B cell (primary cell): ENCODE results near the gene BORA. TPM values are rescaled to one million over a fixed set of nuclear protein-coding genes. Genes with fewer than 3 reads are reported as not detected.

Source experiments
- ATAC-seq: fragments of 200-7000 bp; cut with Tn5 transposase; one replicate; pipeline ENCODE4 v1.10.0; 2021; ENCODE audit warnings: low read depth, mild to moderate bottlenecking, moderate number of reproducible peaks, moderate library complexity
- CTCF ChIA-PET: fragments of 350-600 bp; sonication (Branson Sonifier 250); formaldehyde crosslinking; loops from one replicate; lab custom pipeline; 2021; ENCODE audit warnings: antibody characterized with exemption, inconsistent platforms; lab: Charles Lee
- POLR2A ChIA-PET: fragments of 350-600 bp; sonication (Branson Sonifier 250); formaldehyde crosslinking; loops from one replicate; lab custom pipeline; 2021; ENCODE audit warnings: antibody characterized with exemption; lab: Charles Lee
- DNase-seq: peaks from one replicate; pipeline ENCODE4 v3.0.0; 2013
- H2AFZ ChIP-seq: 2 replicates; pipeline ENCODE4 v1.6.1; 2012; ENCODE audit warnings: mild to moderate bottlenecking, low read depth, low read length; ENCODE audit not compliant: insufficient read depth, poor library complexity, severe bottlenecking
- H3K27ac ChIP-seq, 2 donors: 1 replicate in 1 of 2; 2 replicates in 1 of 2; pipeline ENCODE4 v1.5.1; 2012 to 2013; ENCODE audit warnings: low read length in 2 of 2, mild to moderate bottlenecking in 2 of 2, moderate library complexity in 1 of 2
- H3K27me3 ChIP-seq, 4 experiments: fragments of 200-600 bp in 1 of 4; sonication (generic) in 1 of 4; replicated peaks in 1 of 4; 1 replicate in 2 of 4; 2 replicates in 2 of 4; pipeline versions ENCODE4 v1.6.1 to v1.7.0; 2013 to 2016; ENCODE audit warnings: low read length in 3 of 4, mild to moderate bottlenecking in 2 of 4, mixed read lengths in 1 of 4, moderate library complexity in 1 of 4; ENCODE audit not compliant: insufficient read depth in 4 of 4, control insufficient read depth in 3 of 4; ENCODE audit errors: control extremely low read depth in 1 of 4
- H3K36me3 ChIP-seq, 2 experiments: replicated peaks in 1 of 2; 1 replicate in 1 of 2; 2 replicates in 1 of 2; pipeline versions ENCODE4 v1.6.1 to v1.7.1; 2013; ENCODE audit warnings: low read length in 1 of 2; ENCODE audit not compliant: insufficient read depth in 2 of 2, control insufficient read depth in 1 of 2; ENCODE audit errors: control extremely low read depth in 1 of 2, extremely low read depth in 1 of 2
- H3K4me1 ChIP-seq, 2 donors: fragments of 200-600 bp in 1 of 2; sonication (generic) in 1 of 2; 1 replicate in 1 of 2; 2 replicates in 1 of 2; pipeline versions ENCODE4 v1.5.1 to v1.6.1; 2013 to 2017; ENCODE audit warnings: low read length in 2 of 2; ENCODE audit not compliant: control insufficient read depth in 2 of 2, insufficient read depth in 2 of 2
- H3K4me2 ChIP-seq: replicated peaks from 2 replicates; pipeline ENCODE3; 2012; ENCODE audit warnings: mild to moderate bottlenecking, low read depth, low read length; ENCODE audit not compliant: poor library complexity, severe bottlenecking
- H3K4me3 ChIP-seq, 5 experiments: fragments of 200-600 bp in 1 of 5; sonication (generic) in 1 of 5; 1 replicate in 3 of 5; 2 replicates in 2 of 5; pipeline versions ENCODE4 v1.5.1 to v1.7.0; 2011 to 2016; ENCODE audit warnings: low read length in 4 of 5, mild to moderate bottlenecking in 4 of 5, low read depth in 2 of 5, control low read depth in 1 of 5, moderate library complexity in 1 of 5; ENCODE audit not compliant: insufficient read depth in 1 of 5; ENCODE audit errors: control extremely low read depth in 1 of 5, extremely low read depth in 1 of 5
- H3K79me2 ChIP-seq: fragments of 200-600 bp; sonication (generic); one replicate; pipeline ENCODE4 v1.6.0; 2016; ENCODE audit warnings: low read length; ENCODE audit not compliant: control insufficient read depth, insufficient read depth
- H3K9ac ChIP-seq: fragments of 200-600 bp; sonication (generic); 2 replicates; pipeline ENCODE4 v1.6.1; 2017; ENCODE audit warnings: mild to moderate bottlenecking, low read length, moderate library complexity
- H3K9me3 ChIP-seq, 3 donors: one replicate each; pipeline versions ENCODE4 v1.6.1 to v1.7.1; 2013; ENCODE audit warnings: low read length in 2 of 3; ENCODE audit not compliant: control insufficient read depth in 2 of 3, insufficient read depth in 1 of 3; ENCODE audit errors: control extremely low read depth in 1 of 3
- H4K20me1 ChIP-seq: 2 replicates; pipeline ENCODE4 v1.6.0; 2012; ENCODE audit warnings: mild to moderate bottlenecking, low read length; ENCODE audit not compliant: insufficient read depth, control insufficient read depth, poor library complexity, severe bottlenecking
- H3K27ac Mint-ChIP-seq: one replicate; pipeline ENCODE4 v1.8.0; 2021; ENCODE audit warnings: mixed read lengths
- H3K27me3 Mint-ChIP-seq: one replicate; pipeline ENCODE4 v1.8.0; 2021; ENCODE audit warnings: mixed read lengths
- H3K4me1 Mint-ChIP-seq: one replicate; pipeline ENCODE4 v1.8.0; 2021; ENCODE audit warnings: mixed read lengths
- H3K4me3 Mint-ChIP-seq: one replicate; pipeline ENCODE4 v1.8.0; 2021; ENCODE audit warnings: mixed read lengths
- H3K9me3 Mint-ChIP-seq: one replicate; pipeline ENCODE4 v1.8.0; 2022; ENCODE audit warnings: mixed read lengths; ENCODE audit not compliant: insufficient read depth
- EZH2 ChIP-seq: IDR thresholded peaks from 2 replicates; pipeline ENCODE4 v1.6.1; 2012; ENCODE audit warnings: borderline replicate concordance, low read depth, mild to moderate bottlenecking, moderate library complexity, low read length; ENCODE audit not compliant: insufficient read depth, poor library complexity, severe bottlenecking
- WGBS: methylation state at CpG from one replicate; pipeline ENCODE4 v1.1.5; 2013; ENCODE audit warnings: missing lambda C conversion rate; ENCODE audit not compliant: insufficient coverage; 5-methylcytosine and 5-hydroxymethylcytosine counted together
- intact Hi-C: fragments of 100-400 bp; cut with micrococcal nuclease; formaldehyde crosslinking; loops from one replicate; pipeline ENCODE4 v1.10.0; 2022
- polyA plus RNA-seq: library from polyadenylated mRNA; depleted of rRNA; stranded (reverse); fragments of >200 nt; gene quantifications from 2 replicates; pipeline ENCODE4 v1.2.3, GENCODE V29; 2012
- total RNA-seq, 2 donors: library from RNA; stranded (reverse); fragments of 120-200 nt in 1 of 2; gene quantifications; 1 replicate in 1 of 2; 2 replicates in 1 of 2; pipeline versions ENCODE4 v1.2.3 to v1.2.4, GENCODE V29; 2013 to 2022
- TF ChIP-seq, protein P1 (sequence below): fragments of 200-600 bp; IDR thresholded peaks from one replicate; pipeline ENCODE4 v1.8.0; 2022; ENCODE audit warnings: antibody characterized with exemption, mild to moderate bottlenecking

Gene BORA
- total and polyA plus RNA-seq, 2 donors (not counting 1 experiment from before 2014, with no cell fraction given): 4.8 to 7.2 TPM

DNA sequence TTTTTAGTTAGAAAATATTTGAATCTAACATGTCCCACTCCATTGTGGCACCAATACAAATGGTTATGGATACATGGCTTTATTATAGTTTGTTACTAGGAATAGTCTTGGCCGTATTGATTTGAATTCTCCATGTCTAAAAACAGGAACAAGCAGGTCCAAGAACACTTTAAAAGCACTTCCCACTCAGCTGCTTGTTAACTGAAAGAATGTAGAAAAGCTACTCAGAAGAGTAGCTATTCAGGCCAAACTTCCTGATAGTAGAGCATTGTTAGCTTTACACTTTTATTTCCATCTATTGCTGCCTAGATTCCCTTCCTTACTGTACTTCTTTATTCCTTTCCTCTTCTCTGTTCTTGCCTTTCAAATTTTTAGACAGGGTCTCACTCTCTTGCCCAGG is 61.1 kb downstream of the BORA start:
- H3K27me3 Mint-ChIP-seq: no peaks in the 10 kb centered on the region
- Histone ChIP-seq H3K27ac (no peak overlapping the region), H3K4me3 (no peak overlapping the region), H3K79me2 (peaks cover 32% of the 10 kb centered on the region), H3K9me3 (no peaks in the 10 kb centered on the region), H3K36me3 (peaks cover 0 to 23% of the 10 kb centered on the region in 2 experiments), H3K4me2 (no peak overlapping the region), H3K9ac (no peak overlapping the region), H3K4me1 (no peaks in the 10 kb centered on the region), H4K20me1 (peaks cover 10% of the 10 kb centered on the region), H3K27me3 (no peaks in the 10 kb centered on the region), H2AFZ (no peak overlapping the region)
- no peak overlapping the region for H3K27ac Mint-ChIP-seq
- DNase-seq (no peak), ATAC-seq (no peak)
- ChIA-PET CTCF (interaction anchor here (1.1 to 1.3 kb wide), 2 partner anchors 19 to 60 kb away, joined by 3 to 7 read pairs; no protein-coding TSS in a partner anchor), POLR2A (no interaction called here)
- no peak overlapping the region for H3K4me3 Mint-ChIP-seq
- no CpG with 5 or more reads among the region's 1 CpG for WGBS
- no peaks in the 10 kb centered on the region for H3K9me3 Mint-ChIP-seq
- H3K4me1 Mint-ChIP-seq: peaks cover 12% of the 10 kb centered on the region
- no peak for TF ChIP-seq EZH2
- TF ChIP-seq, protein P1, sequence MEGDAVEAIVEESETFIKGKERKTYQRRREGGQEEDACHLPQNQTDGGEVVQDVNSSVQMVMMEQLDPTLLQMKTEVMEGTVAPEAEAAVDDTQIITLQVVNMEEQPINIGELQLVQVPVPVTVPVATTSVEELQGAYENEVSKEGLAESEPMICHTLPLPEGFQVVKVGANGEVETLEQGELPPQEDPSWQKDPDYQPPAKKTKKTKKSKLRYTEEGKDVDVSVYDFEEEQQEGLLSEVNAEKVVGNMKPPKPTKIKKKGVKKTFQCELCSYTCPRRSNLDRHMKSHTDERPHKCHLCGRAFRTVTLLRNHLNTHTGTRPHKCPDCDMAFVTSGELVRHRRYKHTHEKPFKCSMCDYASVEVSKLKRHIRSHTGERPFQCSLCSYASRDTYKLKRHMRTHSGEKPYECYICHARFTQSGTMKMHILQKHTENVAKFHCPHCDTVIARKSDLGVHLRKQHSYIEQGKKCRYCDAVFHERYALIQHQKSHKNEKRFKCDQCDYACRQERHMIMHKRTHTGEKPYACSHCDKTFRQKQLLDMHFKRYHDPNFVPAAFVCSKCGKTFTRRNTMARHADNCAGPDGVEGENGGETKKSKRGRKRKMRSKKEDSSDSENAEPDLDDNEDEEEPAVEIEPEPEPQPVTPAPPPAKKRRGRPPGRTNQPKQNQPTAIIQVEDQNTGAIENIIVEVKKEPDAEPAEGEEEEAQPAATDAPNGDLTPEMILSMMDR: no peak
- intact Hi-C loops: no loop called here

DNA sequence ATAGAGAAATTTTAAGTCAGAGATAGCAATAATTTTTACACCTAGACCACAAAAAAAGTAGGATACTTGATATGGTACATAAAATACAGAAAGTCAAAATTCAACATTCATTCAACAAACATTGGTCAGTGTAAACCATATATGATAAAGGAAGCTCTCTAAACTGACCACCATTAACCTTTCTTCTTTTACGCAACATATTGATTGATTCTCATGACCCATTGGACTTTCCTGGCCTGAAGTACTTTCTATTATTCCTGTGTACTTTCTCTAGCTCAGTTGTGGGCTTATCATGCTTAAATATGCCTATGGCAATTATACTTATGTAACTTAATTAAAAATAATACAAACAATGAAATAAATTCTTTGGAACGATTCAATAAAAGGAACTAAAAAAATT is 64.9 kb downstream of the BORA start:
- no CpG with 5 or more reads among the region's 2 CpGs for WGBS
- Histone ChIP-seq H3K4me2 (no peak overlapping the region), H3K4me3 (no peak overlapping the region), H3K27me3 (no peaks in the 10 kb centered on the region), H3K4me1 (no peaks in the 10 kb centered on the region), H3K36me3 (peaks cover 0 to 43% of the 10 kb centered on the region in 2 experiments), H3K79me2 (peaks cover 10% of the 10 kb centered on the region), H3K9ac (no peak overlapping the region), H3K27ac (no peak overlapping the region), H2AFZ (no peak overlapping the region), H3K9me3 (no peaks in the 10 kb centered on the region), H4K20me1 (peaks cover 20% of the 10 kb centered on the region)
- no peaks in the 10 kb centered on the region for H3K9me3 Mint-ChIP-seq
- no peak for DNase-seq
- TF ChIP-seq, protein P1: no peak
- TF ChIP-seq EZH2: no peak
- no peaks in the 10 kb centered on the region for H3K4me1 Mint-ChIP-seq
- POLR2A ChIA-PET: no interaction called here
- intact Hi-C loops: no loop called here
- CTCF ChIA-PET: no interaction called here
- H3K27me3 Mint-ChIP-seq: no peaks in the 10 kb centered on the region
- no peak overlapping the region for H3K27ac Mint-ChIP-seq
- no peak for ATAC-seq
- no peak overlapping the region for H3K4me3 Mint-ChIP-seq
